GM19099 (cell line): ENCODE measurements around the gene BAIAP2L2.

Experiments used
- POLR2A ChIP-seq: IDR thresholded peaks from 3 replicates; pipeline ENCODE4 v1.6.1; 2011; ENCODE audit warnings: low read depth; ENCODE audit not compliant: insufficient read length; ENCODE audit errors: extremely low read depth

Gene BAIAP2L2

DNA sequence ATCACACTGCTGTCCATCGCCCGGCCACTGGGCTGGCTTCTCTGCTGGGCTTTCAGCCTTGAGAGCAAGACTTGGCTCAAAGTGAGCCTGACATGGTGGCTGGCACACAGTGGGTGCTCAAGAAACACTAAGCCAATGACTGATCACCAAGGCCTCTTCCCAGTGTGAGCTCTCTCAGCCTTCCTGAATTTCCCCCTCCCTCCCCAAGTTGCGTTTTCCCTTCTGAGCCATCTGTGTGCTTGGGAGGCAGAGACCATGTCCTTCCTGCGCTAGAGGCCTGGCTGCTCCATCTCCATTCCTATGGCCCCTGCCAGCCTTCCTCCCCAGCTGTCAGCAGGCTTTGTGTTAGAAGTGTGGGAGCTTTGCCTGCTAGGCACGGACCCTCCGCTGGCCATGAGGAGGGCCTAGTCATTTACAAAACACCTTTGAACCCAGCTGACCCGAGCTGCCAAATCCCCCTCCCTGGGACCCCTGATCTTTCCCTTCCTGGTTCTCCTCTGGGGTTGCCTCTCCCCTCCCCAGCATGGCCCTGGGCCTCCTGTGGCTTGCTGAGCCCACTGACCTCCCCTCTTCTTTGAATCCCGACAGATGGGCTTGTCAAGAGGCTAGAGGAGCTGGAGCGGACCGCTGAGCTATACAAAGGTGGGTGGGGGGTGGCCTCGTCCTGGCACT is 40.1 kb downstream of the BAIAP2L2 start:
- no peak for TF ChIP-seq POLR2A

- no peak for TF ChIP-seq POLR2A
Observed at GRCh38 chr22:38069372-38070249, 40.9 kb downstream of the BAIAP2L2 start.

GRCh38 chr22:38068641-38069371 is 41.7 kb downstream of the BAIAP2L2 start:
- no peak for TF ChIP-seq POLR2A

- TF ChIP-seq POLR2A = no peak
Observed at GRCh38 chr22:38067761-38068360, 42.6 kb downstream of the BAIAP2L2 start.

- TF ChIP-seq POLR2A = no peak
Observed at GRCh38 chr22:38067028-38067415, 43.5 kb downstream of the BAIAP2L2 start.

DNA sequence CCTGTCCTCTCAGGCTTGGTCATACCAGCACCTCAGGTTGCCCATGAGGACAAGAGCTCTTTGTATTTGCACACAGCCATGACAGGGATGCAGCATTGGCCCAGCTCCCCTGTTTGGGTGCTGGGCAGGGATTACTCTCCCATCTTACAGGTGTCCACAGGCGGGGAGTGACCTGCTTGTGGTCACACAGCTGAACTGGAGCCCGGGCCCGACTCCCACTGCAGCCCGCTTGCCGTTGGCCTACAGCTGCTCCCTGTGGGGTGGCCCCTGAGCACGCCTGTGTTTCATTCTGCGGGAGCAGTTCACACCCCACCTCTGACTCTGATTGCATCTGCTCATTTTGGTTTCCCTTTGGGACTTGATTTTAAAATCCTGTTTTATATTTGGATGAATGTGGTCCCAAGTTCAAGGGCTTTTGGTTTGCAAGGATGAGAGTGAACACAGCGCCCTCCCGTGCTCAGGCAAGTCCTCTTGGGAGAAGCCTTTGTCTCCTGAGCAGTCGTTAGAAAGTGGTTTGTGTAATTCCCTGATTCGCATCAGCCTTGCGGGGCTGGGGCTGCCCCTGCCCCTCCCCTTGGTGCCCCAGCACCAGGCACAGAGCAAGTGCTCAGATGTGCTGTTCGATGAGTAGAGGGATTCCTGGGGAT is 44.0 kb downstream of the BAIAP2L2 start:
- no peak for TF ChIP-seq POLR2A

DNA sequence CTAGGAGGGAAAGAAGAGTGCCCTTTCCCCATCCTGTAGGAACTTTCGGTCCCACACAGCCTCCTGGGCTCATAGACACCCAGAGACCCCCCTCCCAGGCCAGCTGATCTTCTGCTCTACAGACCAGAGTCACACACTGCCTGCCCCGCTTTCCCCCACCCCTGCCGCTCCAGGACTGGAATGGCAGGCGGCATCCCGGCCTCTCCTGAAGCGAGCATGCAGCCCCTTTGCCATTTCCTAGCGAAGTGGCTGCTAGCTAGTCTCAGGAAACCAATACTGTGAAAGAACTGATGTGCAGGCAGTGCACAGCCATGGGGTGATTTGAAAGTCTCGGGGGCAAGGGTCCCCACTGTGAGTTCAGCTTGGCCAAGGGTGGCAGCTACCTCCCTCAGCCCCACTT is 44.9 kb downstream of the BAIAP2L2 start:
- no peak for TF ChIP-seq POLR2A

GRCh38 chr22:38062791-38063190 is 47.7 kb downstream of the BAIAP2L2 start:
- TF ChIP-seq POLR2A = no peak

DNA sequence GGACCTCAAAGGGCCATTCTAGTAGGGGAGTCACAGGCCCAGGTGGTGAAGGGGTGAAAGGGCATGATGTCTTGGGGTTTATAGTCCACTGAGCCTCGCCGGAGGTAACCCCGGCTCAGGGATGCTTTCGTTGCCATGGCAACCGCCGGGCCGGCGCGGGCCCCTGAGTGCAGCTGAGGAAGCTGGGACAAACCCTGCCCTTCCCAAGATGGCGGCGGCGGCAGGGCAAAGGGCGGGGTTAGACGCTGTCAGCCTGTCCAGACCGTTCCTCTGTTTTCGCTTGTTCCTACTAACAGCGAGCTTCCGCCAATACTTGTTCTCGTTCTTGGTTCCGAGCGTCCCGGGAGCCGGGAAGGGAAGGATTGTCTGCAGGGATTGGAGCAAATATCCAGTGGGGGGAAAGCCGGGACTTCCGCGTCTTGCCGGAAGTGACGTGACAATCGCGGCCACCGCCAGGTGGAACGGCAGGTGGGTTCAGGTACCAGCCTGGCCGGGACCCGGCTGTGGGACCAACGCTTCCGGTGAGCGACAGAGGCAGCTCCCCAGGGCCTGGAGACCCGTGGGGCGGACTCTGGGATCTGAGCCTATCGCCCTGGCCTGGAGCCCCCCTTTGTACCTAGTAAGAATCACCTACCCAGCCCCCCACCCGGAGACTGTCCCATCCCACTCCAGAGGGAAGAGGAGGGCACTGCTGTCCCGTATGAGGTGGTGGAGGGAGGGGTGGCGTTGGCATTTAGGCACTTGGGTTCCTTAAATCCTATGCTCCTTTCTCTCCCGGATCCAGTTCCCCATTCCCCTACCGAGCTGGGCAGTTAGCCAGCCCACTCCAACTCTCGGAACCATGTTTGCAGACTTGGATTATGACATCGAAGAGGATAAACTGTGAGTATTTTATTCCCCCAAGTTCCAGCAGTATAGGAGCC is 53.3 kb downstream of the BAIAP2L2 start, which contains the start of gene PICK1:
Gene PICK1 (plus strand): TSS at position 436 of the 923 bp plus-strand sequence. CDS start 406 bp downstream, at position 842.
- peak; percentile 50 for TF ChIP-seq POLR2A

- TF ChIP-seq POLR2A = no peak
Observed at GRCh38 chr22:38051900-38052862, 58.3 kb downstream of the BAIAP2L2 start.

DNA sequence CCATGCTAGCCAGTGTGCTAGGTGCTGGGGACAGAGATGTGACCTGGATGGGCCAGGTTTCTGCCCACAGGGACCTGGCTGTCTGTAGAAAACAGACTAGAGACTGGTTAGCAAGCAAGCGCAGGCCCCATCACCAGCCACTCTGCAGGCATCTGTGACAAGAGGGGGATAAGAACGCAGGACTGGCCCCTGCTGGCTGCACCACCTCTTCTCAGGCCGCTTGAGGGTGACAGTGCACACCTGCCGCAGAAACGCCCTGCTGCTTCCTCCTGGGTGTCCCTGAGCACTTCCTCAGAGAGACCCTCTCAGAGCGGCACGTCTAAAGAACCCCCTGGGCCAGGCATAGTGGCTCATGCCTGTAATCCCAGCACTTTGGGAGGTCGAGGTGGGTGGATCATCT is 59.2 kb downstream of the BAIAP2L2 start:
- no peak for TF ChIP-seq POLR2A

DNA sequence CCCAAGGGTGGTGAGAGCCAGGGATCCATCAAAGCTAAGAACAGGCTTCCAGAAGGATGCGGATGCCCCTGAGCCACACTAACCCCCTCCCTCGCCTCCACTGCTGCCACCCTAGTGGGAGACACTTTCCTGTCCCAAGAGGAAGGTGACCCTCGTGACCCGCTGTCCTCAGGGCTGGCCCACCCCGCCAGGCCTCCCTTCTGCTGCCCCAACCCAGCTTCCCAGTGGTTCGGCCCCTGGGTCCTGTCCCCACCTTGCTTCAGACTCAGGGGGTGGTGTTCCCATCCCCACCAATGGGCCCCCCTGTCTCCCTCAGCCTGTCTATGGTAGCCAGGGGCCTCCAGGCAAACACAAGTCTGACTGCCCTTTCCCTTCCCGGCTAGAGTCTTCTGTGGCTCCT is 59.8 kb downstream of the BAIAP2L2 start:
- TF ChIP-seq POLR2A = no peak

GRCh38 chr22:38049812-38050619 is 60.5 kb downstream of the BAIAP2L2 start:
- TF ChIP-seq POLR2A = no peak
